Omental fat pad (tissue), 4 donors: Measurements from ENCODE around the gene SHISA8. TPM values are rescaled to one million over a fixed set of nuclear protein-coding genes. Genes with fewer than 3 reads are reported as not detected.

Source experiments
- ATAC-seq: fragments of 150-250 bp; one replicate; pipeline ENCODE4 v1.9.1; 2016; ENCODE audit warnings: mild to moderate bottlenecking, moderate library complexity; ENCODE audit not compliant: low FRiP score
- DNase-seq: peaks from one replicate; pipeline ENCODE4 v3.0.0-alpha.2; 2019; ENCODE audit warnings: low spot score
- total RNA-seq, 4 donors: library from RNA; depleted of rRNA; stranded (reverse); fragments of >200 nt; gene quantifications; one replicate each; pipeline ENCODE4 v1.1.0, GENCODE V29; 2016
- TF ChIP-seq, protein P1 (sequence below), 3 donors: fragments of 450-650 bp; IDR thresholded peaks; one replicate each; pipeline ENCODE4 v1.5.1; 2016 to 2017; ENCODE audit warnings: antibody characterized with exemption in 3 of 3, mild to moderate bottlenecking in 3 of 3, moderate library complexity in 2 of 3

The SHISA8 gene
- total RNA-seq, 4 donors from 2014 or later = not detected

DNA sequence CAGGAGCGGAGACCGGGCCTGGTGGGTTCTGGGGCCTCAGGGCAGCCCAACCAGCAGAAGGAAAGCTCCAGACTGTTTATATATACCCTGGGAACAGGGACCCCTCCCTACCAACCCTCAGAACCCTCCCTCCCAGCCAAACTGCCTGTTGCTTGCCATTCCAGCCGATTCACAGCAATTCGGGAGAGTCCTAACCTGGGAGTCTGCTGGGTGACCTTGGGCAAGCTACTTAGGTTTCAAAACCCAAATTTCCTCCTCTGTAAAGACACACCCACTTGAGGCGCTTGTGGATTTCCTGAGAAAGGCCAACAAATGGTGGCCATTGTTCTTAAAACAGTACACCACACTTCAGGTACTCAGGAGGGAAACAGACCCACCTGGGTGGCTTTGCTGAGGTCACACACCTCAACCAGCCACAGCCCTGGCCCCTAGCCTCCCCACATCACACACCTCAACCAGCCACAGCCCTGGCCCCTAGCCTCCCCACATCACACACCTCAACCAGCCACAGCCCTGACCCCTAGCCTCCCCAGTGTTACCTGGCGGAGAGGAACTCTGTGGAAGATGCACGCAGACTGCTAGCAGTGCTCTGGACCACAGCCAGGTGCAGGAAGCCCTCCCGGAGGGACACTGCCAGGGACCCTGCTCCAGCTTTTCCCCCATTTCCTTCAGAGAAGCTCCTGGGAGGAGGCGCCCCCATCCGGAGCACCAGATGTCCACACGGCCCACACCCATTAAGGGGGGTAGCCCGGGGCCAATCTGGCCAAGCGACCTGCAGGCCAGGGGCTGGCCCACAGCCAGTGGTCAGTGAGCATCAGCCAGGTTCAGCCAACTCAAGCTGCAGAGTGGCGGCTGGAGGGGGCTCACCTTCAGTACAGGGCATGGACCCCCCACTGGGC lies 6.2 kb downstream of the SHISA8 start:
- TF ChIP-seq, protein P1, sequence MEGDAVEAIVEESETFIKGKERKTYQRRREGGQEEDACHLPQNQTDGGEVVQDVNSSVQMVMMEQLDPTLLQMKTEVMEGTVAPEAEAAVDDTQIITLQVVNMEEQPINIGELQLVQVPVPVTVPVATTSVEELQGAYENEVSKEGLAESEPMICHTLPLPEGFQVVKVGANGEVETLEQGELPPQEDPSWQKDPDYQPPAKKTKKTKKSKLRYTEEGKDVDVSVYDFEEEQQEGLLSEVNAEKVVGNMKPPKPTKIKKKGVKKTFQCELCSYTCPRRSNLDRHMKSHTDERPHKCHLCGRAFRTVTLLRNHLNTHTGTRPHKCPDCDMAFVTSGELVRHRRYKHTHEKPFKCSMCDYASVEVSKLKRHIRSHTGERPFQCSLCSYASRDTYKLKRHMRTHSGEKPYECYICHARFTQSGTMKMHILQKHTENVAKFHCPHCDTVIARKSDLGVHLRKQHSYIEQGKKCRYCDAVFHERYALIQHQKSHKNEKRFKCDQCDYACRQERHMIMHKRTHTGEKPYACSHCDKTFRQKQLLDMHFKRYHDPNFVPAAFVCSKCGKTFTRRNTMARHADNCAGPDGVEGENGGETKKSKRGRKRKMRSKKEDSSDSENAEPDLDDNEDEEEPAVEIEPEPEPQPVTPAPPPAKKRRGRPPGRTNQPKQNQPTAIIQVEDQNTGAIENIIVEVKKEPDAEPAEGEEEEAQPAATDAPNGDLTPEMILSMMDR (IDR thresholded peaks at IDR 0.05) = no peak
- ATAC-seq (no peak), DNase-seq (no peak)

DNA sequence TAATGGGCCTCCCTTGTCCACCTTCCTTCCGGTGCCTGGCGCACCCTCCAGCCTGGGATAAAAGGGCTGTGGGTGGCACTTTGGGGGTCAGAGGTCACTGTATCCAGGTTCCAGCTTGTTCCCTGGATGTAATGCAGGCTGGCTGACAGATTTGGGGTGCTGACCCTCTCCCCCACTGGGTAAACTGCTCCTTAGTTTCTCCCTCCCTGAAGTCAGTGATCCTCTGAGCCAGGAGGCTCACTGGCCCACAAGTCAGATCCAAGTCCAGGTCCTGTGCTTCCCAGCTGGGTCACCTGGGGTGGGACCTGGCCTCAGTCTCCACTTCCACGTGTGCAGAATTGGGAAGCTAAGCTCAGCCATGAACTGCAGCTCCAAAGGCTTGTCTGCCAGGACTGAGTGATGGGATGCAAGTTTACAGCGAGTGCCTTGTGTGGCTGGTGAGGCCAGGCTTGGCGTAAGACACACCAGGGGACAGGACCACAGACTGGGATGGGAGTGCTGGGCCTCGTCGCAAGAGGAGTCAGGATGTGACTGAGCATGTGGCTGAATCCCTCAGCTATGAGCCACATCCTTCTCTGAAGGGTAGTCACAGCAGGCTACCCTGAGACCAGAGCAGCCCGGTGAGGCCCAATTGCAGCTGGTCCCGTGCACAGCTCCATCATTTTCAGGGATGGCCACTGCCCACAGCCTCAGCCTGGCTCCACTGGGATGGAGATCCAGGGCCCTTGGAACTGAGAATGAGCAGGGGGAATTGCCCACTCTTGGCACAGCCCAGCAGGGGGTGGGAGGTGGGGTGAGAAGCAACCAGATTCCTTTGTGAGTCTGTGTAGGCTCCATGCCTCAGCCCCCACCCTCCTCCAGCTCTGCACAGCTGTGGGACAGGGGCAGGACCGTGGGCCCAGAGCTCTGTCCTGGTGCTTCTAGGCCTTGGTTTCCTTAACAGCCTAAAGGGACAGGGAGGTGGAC lies 7.2 kb downstream of the SHISA8 start:
- TF ChIP-seq, protein P1 (IDR thresholded peaks at IDR 0.05) = no peak
- ATAC-seq (no peak), DNase-seq (no peak)

DNA sequence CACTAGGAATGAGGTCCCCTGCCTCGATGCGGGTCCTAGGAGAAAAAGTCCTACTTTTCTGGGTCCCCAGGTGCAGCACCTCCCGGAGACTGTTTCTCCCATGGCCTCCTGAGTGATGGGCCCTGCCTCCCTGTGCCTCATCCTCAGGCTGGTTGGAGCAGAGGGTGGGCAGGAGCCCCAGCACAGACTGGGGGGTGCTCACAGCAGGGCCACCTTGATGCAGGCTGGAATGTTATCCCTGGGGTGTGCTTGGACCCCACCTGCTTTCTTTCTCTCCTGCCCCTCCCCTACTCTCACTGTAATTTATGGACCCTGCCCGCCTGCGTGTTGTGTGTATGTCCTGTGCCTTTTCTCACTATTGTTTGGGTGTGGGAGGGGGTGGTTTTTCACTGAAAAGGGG lies 8.1 kb downstream of the SHISA8 start:
- TF ChIP-seq, protein P1 (IDR thresholded peaks at IDR 0.05) = no peak
- DNase-seq = no peak
- ATAC-seq = no peak

DNA sequence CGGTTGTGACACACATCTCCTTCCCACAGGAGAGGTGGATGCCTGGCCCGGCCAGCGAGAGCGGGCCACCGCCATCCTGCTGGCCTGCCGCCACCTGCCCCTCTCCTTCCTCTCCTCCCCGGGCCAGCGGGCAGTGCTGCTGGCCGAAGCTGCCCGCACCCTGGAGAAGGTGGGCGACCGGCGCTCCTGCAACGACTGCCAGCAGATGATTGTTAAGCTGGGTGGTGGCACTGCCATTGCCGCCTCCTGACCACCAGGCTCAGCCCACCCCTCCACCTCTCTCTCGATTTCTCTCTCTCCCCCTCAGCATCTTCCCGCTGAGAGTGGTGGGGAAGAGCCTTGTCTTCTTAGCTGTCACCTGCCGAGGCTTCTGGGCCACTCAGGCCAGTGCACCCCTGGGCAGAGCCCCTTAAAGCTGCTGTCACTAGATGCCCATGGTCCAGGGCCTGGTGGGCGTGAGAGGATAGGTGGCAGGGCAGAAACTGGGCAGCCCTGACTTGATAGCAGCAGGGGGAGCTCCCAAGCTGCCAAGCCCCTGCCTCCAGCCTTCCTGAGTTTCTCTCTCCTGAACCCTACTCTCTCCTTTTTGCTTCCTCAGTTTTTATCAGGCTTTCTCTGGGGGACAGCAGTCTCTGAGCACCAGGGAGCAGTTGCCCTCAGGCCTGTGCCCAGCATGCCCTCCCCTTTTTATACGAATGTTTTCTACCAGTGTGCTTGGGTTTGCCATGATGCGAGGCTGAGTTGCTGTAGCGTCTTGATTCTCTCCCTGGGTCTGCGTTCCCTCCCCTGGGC lies 9.3 kb downstream of the SHISA8 start:
- ATAC-seq (no peak), DNase-seq (no peak)
- TF ChIP-seq, protein P1 (IDR thresholded peaks at IDR 0.05) = no peak

DNA sequence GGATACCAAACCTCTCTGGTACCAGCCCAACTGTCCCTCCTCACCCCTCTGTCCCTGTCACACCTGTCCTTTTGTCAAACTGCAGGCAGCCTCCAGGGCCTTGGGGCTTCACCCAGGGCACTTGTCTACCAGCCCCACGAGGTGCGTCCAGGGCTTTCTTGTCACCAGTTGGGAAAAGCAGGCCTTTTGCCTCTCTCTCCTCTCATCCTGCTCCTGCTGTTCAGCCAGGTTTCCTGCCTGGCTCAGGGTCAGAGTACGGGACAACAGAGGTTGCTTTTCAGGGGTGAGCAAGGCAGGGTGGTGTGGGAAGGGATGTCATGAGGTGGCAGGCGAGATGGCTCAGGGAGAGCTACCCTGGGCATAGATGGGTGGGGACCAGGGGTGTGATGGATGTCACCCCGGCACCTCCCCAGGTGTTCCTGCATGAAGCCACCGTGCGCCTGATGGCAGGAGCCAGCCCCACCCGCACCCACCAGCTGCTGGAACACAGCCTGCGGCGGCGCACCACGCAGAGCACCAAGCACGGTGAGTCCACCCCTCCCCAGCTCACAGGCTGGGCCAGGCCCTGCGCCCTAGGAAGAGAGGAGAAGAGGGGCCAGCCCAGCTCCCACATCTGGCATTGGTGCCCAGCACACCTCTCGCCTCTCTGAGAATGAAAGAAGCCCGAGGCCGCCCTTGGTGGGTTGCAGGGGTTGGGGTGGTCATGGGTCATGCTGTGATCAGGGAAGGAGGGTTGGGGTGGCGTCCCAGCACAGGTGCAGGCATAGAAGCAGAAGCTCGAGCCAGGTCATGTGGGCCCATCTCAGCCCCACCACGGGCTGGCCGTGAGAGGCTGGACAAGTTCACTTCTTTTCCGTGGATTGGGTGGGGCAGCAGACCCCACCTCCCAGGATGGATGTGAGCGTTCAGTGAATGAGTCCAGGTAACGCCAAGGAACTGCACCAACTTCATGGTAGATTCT lies 10.1 kb downstream of the SHISA8 start:
- TF ChIP-seq, protein P1 (IDR thresholded peaks at IDR 0.05) = no peak
- no peak for ATAC-seq
- DNase-seq = no peak
